Endothelial cell of umbilical vein (primary cell): Measurements from ENCODE around the gene POM121L12. TPM values are rescaled to one million over a fixed set of nuclear protein-coding genes. Genes with fewer than 3 reads are reported as not detected.

Source experiments
- BruUV-seq: library from RNA; stranded (reverse); fragments of 400-500 nt; replicated peaks from 2 replicates; lab custom pipeline; 2021; lab: Mats Ljungman, UMichigan
- CTCF ChIA-PET: fragments of 300-600, 350-600 bp; sonication (Branson Sonifier 250); formaldehyde crosslinking; loops from one replicate; lab custom pipeline; 2021; ENCODE audit warnings: antibody characterized with exemption, inconsistent platforms; lab: Charles Lee
- POLR2A ChIA-PET: fragments of 300-600, 350-600 bp; sonication (Branson Sonifier 250); formaldehyde crosslinking; loops from one replicate; lab custom pipeline; 2021; ENCODE audit warnings: antibody characterized with exemption, inconsistent platforms; lab: Charles Lee
- DNase-seq: peaks from one replicate; pipeline ENCODE4 v3.0.0-alpha.2; 2011; ENCODE audit warnings: low read depth, low spot score
- FAIRE-seq: peaks from 2 replicates; lab custom pipeline; 2011; peaks lifted over from hg19 to GRCh38; lab: Jason Lieb, UNC
- H2AFZ ChIP-seq: 2 replicates; pipeline ENCODE4 v1.6.0; 2012; ENCODE audit warnings: low read depth, low read length, control low read depth, inconsistent platforms
- H3K27ac ChIP-seq: 2 replicates; pipeline ENCODE4 v1.5.1; 2011; ENCODE audit warnings: low read depth, mild to moderate bottlenecking, control low read depth, low read length, moderate library complexity; ENCODE audit not compliant: insufficient read depth
- H3K27me3 ChIP-seq, 2 experiments: 2 replicates each; pipeline versions ENCODE4 v1.6.0 to v1.6.1; 2011; ENCODE audit warnings: low read length in 2 of 2, mixed read lengths in 1 of 2; ENCODE audit not compliant: control insufficient read depth in 2 of 2, insufficient read depth in 2 of 2
- H3K36me3 ChIP-seq, 2 experiments: 2 replicates in 1 of 2; 3 replicates in 1 of 2; pipeline ENCODE4 v1.5.1; 2011; ENCODE audit warnings: low read length in 2 of 2, mild to moderate bottlenecking in 1 of 2, moderate library complexity in 1 of 2; ENCODE audit not compliant: control insufficient read depth in 2 of 2, insufficient read depth in 2 of 2; ENCODE audit errors: extremely low read depth in 1 of 2
- H3K4me1 ChIP-seq: 3 replicates; pipeline ENCODE4 v1.5.1; 2011; ENCODE audit warnings: mild to moderate bottlenecking, low read length; ENCODE audit not compliant: control insufficient read depth, insufficient read depth; ENCODE audit errors: extremely low read depth
- H3K4me2 ChIP-seq: 2 replicates; pipeline ENCODE4 v1.6.1; 2011; ENCODE audit warnings: low read length, control low read depth, mixed read lengths; ENCODE audit not compliant: insufficient read depth
- H3K4me3 ChIP-seq, 3 experiments: fragments of 200-600 bp in 1 of 3; sonication (generic), shearing (Covaris generic) in 1 of 3; replicated peaks in 1 of 3; 2 replicates each; pipeline ENCODE4 v1.5.1; 2011 to 2016; ENCODE audit warnings: control low read depth in 3 of 3, low read length in 3 of 3, mild to moderate bottlenecking in 2 of 3, inconsistent platforms in 1 of 3, low read depth in 1 of 3, moderate library complexity in 1 of 3; ENCODE audit not compliant: insufficient read depth in 1 of 3
- H3K79me2 ChIP-seq: 2 replicates; pipeline ENCODE4 v1.6.0; 2012; ENCODE audit warnings: low read length, inconsistent platforms; ENCODE audit not compliant: control insufficient read depth, insufficient read depth
- H3K9ac ChIP-seq: replicated peaks from 2 replicates; pipeline ENCODE3; 2011; ENCODE audit warnings: low read length, control low read depth; ENCODE audit not compliant: insufficient read depth; ENCODE audit errors: extremely low read depth
- H3K9me1 ChIP-seq: replicated peaks from 3 replicates; pipeline ENCODE4 v1.6.0; 2011; ENCODE audit warnings: mild to moderate bottlenecking, low read length; ENCODE audit not compliant: control insufficient read depth, insufficient read depth; ENCODE audit errors: extremely low read depth
- H3K9me3 ChIP-seq: replicated peaks from 2 replicates; pipeline ENCODE4 v1.5.1; 2012; ENCODE audit warnings: low read length, inconsistent platforms; ENCODE audit not compliant: control insufficient read depth, insufficient read depth
- H4K20me1 ChIP-seq: replicated peaks from 2 replicates; pipeline ENCODE3; 2011; ENCODE audit warnings: mild to moderate bottlenecking, low read length; ENCODE audit not compliant: control insufficient read depth, insufficient read depth; ENCODE audit errors: extremely low read depth
- EZH2 ChIP-seq: IDR thresholded peaks from 2 replicates; pipeline ENCODE4 v1.6.1; 2012; ENCODE audit warnings: borderline replicate concordance, low read depth, mild to moderate bottlenecking, moderate library complexity, low read length, inconsistent platforms; ENCODE audit not compliant: severe bottlenecking
- FOS ChIP-seq: IDR thresholded peaks from 2 replicates; pipeline ENCODE4 v1.6.1; 2011; ENCODE audit warnings: mild to moderate bottlenecking, low read length, moderate library complexity, borderline replicate concordance; ENCODE audit not compliant: insufficient read depth
- GATA2 ChIP-seq: IDR thresholded peaks from 2 replicates; pipeline ENCODE4 v1.7.0; 2011; ENCODE audit warnings: low read depth, mild to moderate bottlenecking, moderate library complexity, mixed read lengths, low read length; ENCODE audit not compliant: insufficient read length, insufficient read depth
- JUN ChIP-seq: IDR thresholded peaks from 2 replicates; pipeline ENCODE4 v1.6.1; 2011; ENCODE audit warnings: borderline replicate concordance, low read depth; ENCODE audit not compliant: insufficient read length, insufficient read depth
- MYC ChIP-seq: IDR thresholded peaks from one replicate; pipeline ENCODE4 v1.6.1; 2011; ENCODE audit warnings: mild to moderate bottlenecking, low read depth, low read length
- POLR2A ChIP-seq: IDR thresholded peaks from 2 replicates; pipeline ENCODE4 v1.6.1; 2012; ENCODE audit warnings: low read depth, mild to moderate bottlenecking, control low read depth, low read length
- POLR2AphosphoS5 ChIP-seq: IDR thresholded peaks from 2 replicates; pipeline ENCODE4 v1.6.1; 2012; ENCODE audit warnings: low read depth, mild to moderate bottlenecking, control low read depth, low read length, moderate library complexity; ENCODE audit not compliant: insufficient read depth
- dilution Hi-C: fragments of 300-500 bp; cut with MboI; formaldehyde crosslinking; loops from one replicate; pipeline ENCODE4 v1.15.0; 2019; ENCODE audit warnings: low sequenced_read_pairs; ENCODE audit not compliant: extremely low pct_ligation_motif_present
- intact Hi-C: fragments of 100-400 bp; cut with micrococcal nuclease; formaldehyde crosslinking; loops from one replicate; pipeline ENCODE4 v1.10.0; 2022
- polyA plus RNA-seq, 4 experiments: library from polyadenylated mRNA; depleted of rRNA in 3 of 4; stranded (reverse) in 3 of 4; unstranded in 1 of 4; fragments of >200 nt; gene quantifications; 2 replicates each; pipeline versions ENCODE4 v1.2.1 to v1.2.3, GENCODE V29; 2011 to 2012; ENCODE audit warnings: missing spikeins in 1 of 4
- total RNA-seq: library from RNA; stranded (reverse); gene quantifications from 2 replicates; pipeline ENCODE4 v1.2.3, GENCODE V29; 2021
- TF ChIP-seq, protein P1 (sequence below), 2 donors: IDR thresholded peaks; 1 replicate in 1 of 2; 2 replicates in 1 of 2; pipeline ENCODE4 v1.5.1; 2011; ENCODE audit warnings: low read length in 2 of 2, mild to moderate bottlenecking in 2 of 2, moderate library complexity in 2 of 2, control low read depth in 1 of 2, inconsistent platforms in 1 of 2, low read depth in 1 of 2; ENCODE audit not compliant: insufficient read depth in 1 of 2; ENCODE audit errors: extremely low read depth in 1 of 2
- TF ChIP-seq, protein P2 (sequence below): IDR thresholded peaks from 2 replicates; pipeline ENCODE4 v1.6.1; 2011; ENCODE audit not compliant: insufficient read depth, insufficient read length

The POM121L12 gene
- total and polyA plus RNA-seq, 2 donors (not counting 3 experiments of a cell fraction or from before 2014, with no cell fraction given) = not detected

DNA sequence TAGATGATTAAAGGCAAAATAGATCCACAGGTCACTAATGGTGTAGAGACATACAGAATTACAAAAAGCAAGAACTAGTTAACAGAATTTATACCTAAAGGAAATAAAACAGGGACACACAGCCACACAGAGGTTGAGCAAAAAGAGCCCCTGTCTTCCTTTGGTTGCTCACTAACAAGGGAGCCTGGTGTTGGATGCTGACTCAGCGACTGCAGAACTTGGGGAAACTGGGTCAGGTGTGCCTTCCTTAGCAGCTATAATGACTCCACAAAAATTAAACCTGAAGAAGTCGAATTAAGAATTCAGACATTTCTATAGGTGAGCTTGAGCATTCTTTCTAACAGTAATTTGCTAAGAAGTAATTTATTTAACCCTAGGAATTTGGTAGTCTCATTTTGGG is 15.0 kb downstream of the POM121L12 start:
- no TSS peak for BruUV-seq
- Histone ChIP-seq H4K20me1 (no peaks in the 10 kb centered on the region), H2AFZ (no peak overlapping the region), H3K9ac (no peak overlapping the region), H3K4me2 (no peak overlapping the region), H3K9me1 (no peaks in the 10 kb centered on the region), H3K4me1 (no peaks in the 10 kb centered on the region), H3K79me2 (no peaks in the 10 kb centered on the region), H3K27ac (no peak overlapping the region), H3K9me3 (no peaks in the 10 kb centered on the region), H3K4me3 (no peak overlapping the region), H3K27me3 (no peaks in the 10 kb centered on the region), H3K36me3 (no peaks in the 10 kb centered on the region)
- TF ChIP-seq GATA2 = no peak
- TF ChIP-seq, protein P1, sequence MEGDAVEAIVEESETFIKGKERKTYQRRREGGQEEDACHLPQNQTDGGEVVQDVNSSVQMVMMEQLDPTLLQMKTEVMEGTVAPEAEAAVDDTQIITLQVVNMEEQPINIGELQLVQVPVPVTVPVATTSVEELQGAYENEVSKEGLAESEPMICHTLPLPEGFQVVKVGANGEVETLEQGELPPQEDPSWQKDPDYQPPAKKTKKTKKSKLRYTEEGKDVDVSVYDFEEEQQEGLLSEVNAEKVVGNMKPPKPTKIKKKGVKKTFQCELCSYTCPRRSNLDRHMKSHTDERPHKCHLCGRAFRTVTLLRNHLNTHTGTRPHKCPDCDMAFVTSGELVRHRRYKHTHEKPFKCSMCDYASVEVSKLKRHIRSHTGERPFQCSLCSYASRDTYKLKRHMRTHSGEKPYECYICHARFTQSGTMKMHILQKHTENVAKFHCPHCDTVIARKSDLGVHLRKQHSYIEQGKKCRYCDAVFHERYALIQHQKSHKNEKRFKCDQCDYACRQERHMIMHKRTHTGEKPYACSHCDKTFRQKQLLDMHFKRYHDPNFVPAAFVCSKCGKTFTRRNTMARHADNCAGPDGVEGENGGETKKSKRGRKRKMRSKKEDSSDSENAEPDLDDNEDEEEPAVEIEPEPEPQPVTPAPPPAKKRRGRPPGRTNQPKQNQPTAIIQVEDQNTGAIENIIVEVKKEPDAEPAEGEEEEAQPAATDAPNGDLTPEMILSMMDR (IDR thresholded peaks at IDR 0.05; ENCODE audit: extremely low read depth in 1 of 2, insufficient read depth in 1 of 2, low read depth in 1 of 2, low read length in 2 of 2) = no peak
- TF ChIP-seq MYC = no peak
- TF ChIP-seq, protein P2, sequence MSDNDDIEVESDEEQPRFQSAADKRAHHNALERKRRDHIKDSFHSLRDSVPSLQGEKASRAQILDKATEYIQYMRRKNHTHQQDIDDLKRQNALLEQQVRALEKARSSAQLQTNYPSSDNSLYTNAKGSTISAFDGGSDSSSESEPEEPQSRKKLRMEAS = no peak
- no peak for TF ChIP-seq JUN
- CTCF ChIA-PET = no interaction called here
- intact Hi-C loops = no loop called here
- no peak for DNase-seq
- no peak for FAIRE-seq
- dilution Hi-C loops = no loop called here
- POLR2A ChIA-PET = no interaction called here

DNA sequence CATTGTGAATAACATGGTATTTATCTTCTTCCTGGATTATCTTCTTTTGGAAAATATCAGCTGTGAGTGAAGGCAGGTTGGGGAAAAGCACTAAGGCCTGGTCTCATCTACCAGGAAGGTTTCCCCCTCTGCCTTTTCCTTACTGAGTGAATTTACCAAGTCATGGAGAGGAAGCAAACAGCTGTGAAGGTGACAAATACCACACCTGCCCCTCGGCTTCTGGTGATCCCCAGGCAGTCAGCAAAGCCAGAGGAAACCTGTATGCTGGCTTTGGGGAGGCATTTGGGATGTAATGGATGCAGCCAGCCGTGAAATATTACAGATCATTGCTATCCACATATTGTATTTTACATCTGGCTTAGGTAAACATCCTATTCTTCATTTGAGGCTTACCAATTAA is 24.2 kb downstream of the POM121L12 start:
- no peak for DNase-seq
- Histone ChIP-seq H4K20me1 (no peaks in the 10 kb centered on the region), H3K9ac (no peak overlapping the region), H3K4me3 (no peak overlapping the region), H3K4me2 (no peak overlapping the region), H3K36me3 (no peaks in the 10 kb centered on the region), H3K9me3 (no peaks in the 10 kb centered on the region), H3K27ac (no peak overlapping the region), H3K9me1 (no peaks in the 10 kb centered on the region), H2AFZ (no peak overlapping the region), H3K27me3 (no peaks in the 10 kb centered on the region), H3K4me1 (no peaks in the 10 kb centered on the region), H3K79me2 (no peaks in the 10 kb centered on the region)
- no TSS peak for BruUV-seq
- CTCF ChIA-PET = no interaction called here
- FAIRE-seq = no peak
- intact Hi-C loops (no loop called here), dilution Hi-C loops (no loop called here)
- POLR2A ChIA-PET = no interaction called here
- TF ChIP-seq POLR2A = no peak
- TF ChIP-seq MYC = no peak
- TF ChIP-seq, protein P1 (IDR thresholded peaks at IDR 0.05; ENCODE audit: extremely low read depth in 1 of 2, insufficient read depth in 1 of 2, low read depth in 1 of 2, low read length in 2 of 2) = no peak
- no peak for TF ChIP-seq POLR2AphosphoS5
- TF ChIP-seq JUN = no peak
- TF ChIP-seq EZH2 = no peak
- no peak for TF ChIP-seq GATA2
- TF ChIP-seq FOS = no peak
- TF ChIP-seq, protein P2 = no peak
